Frontal cortex (tissue), 4 donors: ENCODE results near the gene CAMK1D. TPM values are rescaled to one million over a fixed set of nuclear protein-coding genes. Genes with fewer than 3 reads are reported as not detected.

Experiments
- DNase-seq, 2 donors: peaks; one replicate each; pipeline ENCODE4 v3.0.0; 2012; ENCODE audit warnings: low spot score in 2 of 2
- FAIRE-seq: peaks from 2 replicates; lab custom pipeline; 2012; peaks lifted over from hg19 to GRCh38; lab: Jason Lieb, UNC
- total RNA-seq: library from RNA; depleted of rRNA; stranded (reverse); fragments of >200 nt; gene quantifications from one replicate; pipeline ENCODE4 v1.2.3, GENCODE V29; 2014
- donor health status: control.
- donor health status: control.
- donor health status: control.

Gene CAMK1D
- total RNA-seq, 1 donor from 2014 or later: 19.2 TPM

DNA sequence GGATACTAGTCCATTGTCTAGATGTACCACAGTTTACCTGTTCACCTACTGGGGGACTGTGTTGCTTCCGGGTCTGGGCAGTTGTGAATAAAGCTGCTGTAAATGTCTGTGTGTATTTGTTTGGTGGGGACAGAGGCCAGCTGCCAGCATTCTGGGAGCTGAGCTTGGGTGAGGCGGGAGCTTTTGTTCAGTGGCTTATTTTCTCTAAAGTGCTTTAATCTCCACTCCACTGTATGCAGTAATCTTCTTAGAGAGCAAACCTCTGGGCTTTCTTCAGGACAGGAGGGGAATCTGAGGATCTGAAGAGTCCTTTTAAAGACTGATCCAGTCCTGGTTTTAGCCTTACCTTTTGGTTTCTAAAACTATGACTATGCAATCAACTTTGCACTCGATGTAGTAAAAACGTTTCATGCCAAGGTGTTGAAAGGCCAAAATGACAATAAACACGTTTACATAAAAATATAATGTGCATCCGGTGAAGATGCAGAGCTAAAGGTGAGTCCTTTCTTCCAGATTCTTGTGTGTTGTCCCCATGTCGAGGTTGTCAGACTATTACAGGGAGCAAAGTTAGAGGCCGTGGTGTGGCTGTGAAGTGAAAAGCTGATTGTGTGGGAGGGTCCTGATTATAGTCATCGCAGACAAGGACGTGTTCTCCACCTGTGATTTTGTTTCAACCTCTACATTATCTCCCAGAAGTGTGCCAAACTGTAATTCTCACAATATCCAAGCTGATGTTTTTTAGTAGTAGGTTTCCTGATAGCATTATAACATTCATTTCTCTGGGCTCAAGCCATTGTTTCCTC lies 279.8 kb downstream of the CAMK1D start:
- DNase-seq (no peak), FAIRE-seq (no peak)

DNA sequence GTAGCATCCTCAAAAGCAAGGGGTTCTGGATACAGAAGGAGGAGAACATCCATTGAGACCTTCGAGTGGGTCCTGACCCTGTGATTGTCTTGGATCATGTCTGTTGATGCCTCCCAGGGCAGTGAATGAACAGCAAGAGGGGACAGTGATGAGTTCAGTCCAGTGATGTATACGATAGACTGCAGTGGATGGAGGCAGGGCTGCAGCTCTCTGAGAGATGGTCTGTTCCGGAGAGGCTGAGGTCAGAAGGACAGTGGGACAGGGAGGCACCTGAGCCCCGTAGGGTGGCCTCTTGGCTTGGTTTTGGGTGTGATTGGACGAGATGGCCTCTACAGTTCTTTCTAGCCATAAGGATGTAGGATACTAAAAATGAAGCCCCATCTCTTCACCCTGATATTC lies 280.4 kb downstream of the CAMK1D start:
- DNase-seq (no peak), FAIRE-seq (no peak)

DNA sequence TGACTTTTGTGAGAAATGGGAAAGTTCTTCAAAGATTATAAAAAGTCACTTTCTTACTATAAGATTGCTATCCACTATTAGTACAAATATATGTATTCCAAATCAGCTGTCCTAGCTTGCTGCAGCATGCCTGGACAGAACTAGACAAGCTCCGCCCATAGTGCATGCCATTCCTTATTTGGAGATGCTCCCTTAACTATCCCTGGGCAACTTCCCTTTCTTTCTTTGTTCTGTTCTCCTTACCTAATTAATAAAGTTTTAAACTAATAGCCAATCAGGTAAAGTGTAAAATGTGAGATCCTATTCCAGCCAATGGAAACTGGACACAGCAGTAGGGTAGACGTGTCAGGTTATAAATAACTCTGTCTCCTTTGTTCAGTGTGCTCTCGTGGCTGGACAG lies 281.9 kb downstream of the CAMK1D start:
- DNase-seq (no peak), FAIRE-seq (no peak)

DNA sequence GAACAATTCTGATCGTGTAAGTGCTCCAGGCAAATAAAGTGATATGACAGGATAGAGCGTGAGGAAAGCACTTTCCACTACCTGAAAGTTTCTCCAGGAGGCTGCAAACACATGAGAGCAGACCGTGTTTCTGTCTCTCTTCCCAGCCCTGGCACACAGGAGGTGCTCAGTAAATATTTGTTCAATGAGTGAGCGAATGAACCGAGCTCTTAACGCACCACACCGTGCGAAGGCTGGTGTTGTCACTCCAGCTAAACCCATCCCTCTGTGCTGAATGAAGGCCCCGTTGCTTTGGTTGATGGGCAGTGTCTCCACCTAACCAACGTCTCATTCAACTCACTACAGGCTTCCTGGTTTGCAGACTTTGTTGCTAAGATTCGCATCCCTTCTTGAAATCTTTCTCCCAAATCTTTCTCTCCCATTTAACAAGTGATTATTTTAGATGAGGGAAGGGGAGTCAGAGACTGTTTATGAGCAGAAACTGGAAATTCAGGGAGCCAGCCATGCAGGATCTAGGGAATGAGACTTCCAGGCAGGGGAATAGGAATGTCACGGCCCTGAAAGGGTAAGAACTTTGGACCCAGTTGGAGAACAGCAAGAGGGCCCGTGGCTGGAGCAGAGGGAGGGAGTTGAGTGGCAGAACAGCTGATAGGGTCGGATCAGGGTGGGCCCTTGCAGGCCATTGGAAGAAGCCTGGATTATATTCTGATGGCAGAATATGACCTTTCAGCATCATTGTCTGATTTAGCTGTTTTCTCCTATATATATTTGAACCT lies 282.6 kb downstream of the CAMK1D start:
- DNase-seq (no peak), FAIRE-seq (no peak)

DNA sequence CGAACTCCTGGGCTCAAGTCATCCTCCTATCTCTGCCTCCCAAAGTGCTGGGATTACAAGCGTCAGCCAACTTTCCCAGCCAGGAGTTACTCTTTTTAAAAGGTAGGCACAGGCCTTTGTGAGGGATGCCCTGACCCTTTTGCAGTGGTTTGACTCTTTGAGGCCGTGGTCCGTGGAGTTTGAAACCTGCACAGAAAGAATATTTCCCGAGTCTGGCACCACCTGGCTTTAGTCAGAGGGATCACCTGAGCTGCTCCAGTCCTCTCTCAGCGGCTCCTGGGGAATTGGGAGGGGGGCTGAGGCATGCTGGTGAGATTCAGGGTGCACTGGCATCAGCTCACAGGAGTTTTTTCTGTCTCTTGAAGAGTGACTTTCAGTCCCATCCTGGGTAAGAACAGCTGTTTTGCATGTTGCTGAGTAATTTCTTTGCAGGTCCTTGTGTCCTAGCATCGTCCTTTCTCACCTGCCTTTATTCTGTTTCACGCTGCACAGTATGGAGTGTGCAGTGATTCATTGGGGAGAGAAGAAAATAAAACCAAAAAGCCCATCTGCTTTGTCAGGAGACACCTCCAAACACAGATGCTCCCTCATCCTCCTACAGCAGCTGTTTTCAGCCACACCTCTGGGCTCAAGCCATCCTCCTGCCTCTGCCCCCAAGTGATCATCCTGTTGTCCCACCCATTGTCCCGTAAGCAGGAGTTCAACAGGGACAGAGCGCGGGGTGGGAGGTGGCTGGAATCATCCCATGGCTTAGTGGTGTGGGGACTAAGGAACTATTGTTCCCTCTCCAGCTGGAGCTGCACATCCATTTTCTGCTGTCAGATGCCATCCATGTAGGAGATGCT lies 284.7 kb downstream of the CAMK1D start:
- no peak for DNase-seq
- FAIRE-seq: no peak

DNA sequence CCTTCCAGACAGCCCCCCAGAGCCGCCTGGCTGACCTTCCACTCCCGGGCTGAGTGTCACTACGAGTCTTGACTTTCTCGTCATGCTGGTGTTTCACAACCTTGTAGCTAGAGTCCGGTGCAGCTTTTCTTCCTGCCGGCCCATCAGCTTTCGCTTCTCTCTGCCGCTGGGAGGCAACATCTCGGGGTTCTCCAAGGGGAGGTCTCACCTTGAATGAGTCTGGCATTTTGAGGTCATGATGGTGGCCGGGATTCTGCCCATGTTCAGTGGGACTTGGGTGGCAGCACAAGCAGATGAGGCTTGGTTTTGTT lies 285.2 kb downstream of the CAMK1D start:
- FAIRE-seq (no peak), DNase-seq (no peak)

DNA sequence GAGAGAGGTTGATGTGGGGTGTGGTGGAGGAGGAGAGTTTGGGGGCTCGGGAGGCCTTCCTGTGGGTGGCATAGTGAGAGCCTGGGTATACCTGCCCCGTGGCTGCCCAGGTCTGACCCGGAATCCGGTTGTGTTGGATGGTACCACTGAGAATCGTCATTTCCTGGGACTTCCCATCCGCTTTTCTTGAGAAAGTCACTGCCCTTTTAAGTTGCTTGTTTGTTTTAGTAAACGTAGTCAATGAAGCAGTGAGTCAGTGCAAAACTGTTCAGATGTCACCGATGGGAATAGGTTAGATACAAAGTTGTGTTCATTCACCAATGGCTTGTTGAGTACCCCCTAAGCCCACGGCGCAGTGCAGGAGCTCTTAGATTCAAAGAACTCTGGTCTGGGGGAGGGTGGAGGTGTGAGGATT lies 285.8 kb downstream of the CAMK1D start:
- no peak for DNase-seq
- FAIRE-seq: no peak

DNA sequence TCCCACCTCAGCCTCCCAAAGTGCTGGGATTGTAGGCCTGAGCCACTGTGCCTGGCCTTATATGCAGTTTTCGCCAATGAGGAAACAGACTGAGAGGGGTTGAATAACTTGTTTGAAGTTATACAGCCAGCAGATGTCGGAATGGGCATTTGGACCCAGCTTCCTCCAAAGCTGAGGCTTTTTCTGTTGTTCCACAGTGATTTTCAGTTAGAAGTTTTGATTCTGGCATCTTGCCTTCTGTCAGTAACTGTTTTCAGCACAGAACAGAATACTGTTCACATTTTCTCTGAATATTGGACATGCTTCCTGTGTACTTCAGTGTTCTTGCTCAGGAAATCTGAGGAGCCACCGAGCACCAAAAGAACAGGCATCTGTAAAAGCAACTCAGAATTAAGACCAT lies 287.2 kb downstream of the CAMK1D start:
- FAIRE-seq (no peak), DNase-seq (no peak)

DNA sequence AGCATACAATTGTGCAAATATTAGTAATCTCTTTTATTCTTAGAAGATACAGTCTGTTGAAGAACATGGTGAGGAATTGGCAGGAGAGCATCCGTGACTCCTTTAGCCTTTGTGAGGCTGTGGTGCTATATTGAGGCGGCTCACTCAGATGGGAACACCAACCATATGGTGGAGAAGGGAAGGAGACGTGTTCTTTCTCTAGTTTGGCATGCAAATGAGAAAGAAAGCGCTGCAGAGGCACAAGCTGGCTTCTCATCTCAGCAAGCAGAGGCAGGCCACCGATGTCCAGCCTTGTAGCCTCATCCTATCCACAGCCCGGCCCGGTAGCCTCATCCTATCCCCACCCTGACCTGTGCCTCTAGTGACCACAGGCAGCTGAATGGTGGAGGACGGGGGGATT lies 288.3 kb downstream of the CAMK1D start:
- DNase-seq (no peak), FAIRE-seq (no peak)

DNA sequence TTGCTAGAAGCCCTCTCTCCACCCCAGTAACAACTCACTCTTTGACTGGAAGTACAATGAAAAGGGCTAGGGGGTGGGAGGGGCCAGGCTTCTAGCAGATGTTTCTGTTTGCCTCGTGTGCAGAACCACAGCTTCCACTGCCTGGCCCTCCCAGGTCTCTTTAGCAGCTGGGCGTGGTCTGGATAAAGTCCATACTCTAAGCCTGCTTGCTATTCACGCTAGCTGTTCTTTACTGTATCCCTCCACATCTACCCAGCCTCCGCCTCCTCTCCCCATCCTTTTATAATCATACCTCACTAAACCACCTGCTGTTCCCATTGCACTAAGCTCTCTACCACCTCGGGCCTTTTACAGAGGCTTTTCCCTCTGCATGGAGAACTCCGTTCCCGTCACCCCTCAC lies 288.8 kb downstream of the CAMK1D start:
- no peak for FAIRE-seq
- no peak for DNase-seq

DNA sequence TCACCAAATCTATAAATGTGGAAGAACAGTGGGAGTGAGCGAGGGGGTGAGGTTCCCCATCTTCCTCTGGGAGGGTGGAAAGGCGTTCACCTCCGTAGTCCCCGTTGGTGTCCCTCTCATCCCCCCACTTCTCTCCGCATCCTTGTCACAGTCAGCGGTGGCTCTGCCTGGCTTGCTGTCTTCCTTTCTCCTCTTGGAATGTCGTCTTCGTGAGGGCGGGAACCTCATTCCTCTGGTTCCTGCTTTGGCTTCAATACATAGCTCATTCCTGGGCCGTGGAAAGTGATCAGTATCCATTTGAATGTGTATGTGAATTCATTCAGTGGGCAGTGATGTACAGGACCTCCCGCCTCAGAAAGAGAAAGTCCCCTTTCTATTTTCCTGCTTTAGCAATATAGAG lies 289.4 kb downstream of the CAMK1D start:
- DNase-seq: no peak
- FAIRE-seq: no peak

DNA sequence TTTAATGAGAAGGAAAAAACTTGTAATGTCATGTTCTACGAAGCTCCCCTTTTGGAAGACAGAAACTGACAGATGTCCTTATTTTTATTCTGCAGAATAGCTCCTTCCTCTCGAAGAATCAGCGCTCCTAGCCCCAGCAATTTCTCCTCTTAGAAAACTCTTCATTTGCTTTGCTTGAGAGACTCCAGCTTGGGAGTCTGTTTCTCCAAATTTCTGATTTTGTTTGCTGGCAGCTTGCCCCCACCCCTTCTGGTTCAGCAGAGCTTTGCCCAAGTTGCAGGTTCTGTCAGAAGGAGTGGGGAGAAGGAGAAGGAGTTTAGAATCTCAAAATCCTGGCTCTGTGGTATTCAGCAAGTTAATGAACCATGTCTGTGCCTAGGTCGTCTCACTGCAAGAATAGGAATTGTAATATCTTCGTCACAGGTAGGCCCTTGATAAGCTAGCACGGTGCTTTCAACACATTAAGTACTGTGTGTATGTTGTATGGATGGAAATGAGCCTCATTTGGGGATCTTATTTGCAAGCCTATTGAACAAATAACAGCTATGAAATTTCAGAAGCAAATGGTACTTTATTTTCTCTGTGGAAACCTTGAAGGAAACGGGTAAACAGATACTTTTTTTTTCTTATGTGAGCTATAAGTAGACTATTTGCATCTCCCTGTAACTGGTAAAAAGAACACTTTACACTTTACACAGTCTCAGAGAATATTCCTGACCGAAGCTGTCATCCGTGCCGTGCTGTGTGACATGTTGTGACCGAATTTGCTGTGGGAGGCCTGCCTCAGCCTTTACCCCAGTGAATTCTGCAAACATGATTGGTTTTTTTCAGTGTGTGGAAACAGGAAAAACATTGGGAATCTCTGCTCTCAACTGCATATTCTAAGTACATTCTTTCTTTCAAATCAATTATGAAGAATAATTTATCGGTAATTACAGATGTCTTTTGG lies 290.9 kb downstream of the CAMK1D start:
- FAIRE-seq (no peak), DNase-seq (no peak)

DNA sequence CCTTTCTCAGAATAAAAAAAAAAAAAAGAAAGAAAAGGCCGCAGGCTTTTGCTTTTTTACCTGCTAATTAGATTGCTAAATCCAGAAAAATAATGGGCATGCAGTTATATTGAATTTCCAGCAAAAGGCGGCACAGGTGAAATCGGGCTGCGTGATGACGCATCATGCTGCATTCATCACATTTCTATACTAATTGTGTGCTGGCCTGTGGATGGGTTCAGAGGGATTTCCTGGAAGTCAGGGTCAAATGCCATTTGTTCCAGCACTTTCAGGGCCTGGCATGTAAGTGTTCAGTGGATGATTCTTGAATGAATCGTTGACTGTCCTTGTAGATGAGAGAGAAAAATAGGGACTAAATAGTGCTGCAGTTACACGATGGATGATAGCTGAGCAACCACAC lies 292.7 kb downstream of the CAMK1D start:
- FAIRE-seq (no peak), DNase-seq (no peak)

DNA sequence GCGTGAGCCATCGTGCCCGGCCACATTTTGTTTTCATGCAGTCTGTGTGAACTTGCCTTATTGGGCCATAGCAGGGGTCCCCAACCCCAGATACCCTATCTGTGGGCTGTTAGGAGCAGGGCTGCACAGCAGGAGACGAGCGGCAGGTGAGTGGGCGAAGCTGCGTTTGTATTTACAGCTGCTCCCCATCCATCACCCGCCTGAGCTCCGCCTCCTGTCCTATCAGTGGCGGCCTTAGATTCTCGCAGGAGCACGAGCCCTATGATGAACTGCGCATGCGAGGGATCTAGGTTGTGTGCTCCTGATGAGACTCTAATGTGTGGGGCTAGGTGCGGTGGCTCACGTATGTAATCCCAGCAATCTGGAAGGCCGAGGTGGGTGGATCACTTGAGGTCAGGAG lies 293.9 kb downstream of the CAMK1D start:
- no peak for DNase-seq
- no peak for FAIRE-seq

DNA sequence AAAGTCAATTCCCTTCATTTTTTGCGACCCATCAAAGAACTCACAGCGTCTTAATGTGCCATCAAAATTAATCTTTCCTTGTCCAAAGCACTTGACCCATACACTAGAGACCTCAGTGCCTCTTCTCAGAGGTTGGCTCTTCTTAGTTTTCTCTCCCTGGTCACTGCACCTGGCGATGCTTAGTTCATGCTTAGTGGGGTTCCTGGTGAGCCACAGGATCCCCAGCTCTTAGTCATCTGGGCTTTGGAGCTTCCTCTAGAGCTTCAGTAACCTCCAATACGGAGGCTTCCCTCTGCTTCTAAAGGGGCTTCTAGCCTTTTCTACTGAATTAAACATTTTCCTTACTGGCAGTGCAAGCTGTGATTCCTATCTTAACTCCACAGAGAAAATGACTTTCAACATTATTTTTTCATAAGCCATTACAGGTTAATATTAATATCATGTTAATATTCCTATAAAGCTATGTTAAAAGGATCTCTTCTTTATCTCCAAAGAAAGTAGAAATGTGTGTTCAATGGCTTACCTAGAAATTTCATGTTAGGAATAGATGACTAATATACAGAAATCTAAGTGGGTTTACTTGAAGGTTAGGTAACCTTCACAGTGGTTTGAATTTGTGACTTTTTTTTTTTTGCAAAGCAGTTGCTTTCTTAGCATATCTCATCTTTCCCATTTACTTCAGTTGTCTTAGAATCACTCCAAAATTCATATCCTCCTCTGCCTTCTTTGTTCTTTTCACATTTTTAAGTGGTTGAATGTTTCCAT lies 295.2 kb downstream of the CAMK1D start:
- FAIRE-seq: no peak
- DNase-seq: no peak

DNA sequence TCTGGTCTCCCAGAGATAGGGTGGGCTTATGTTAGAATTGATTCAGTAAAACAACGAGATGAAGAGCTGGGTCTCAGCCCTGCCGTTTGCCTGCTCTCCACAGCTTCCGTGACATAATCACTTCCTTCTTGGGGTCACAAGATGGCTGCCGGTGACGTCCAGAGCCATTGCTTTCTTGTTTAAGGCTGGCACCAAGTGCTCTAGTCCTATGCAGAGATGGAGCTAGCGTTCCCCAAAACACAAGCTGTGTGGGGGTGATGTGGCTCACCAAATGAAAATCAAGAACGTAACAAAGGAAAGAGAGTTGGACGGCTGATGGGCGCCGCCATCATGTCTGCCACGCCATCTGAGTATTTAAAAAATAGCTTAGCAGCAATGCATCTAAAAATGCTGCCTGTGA lies 296.1 kb downstream of the CAMK1D start:
- no peak for FAIRE-seq
- DNase-seq: no peak

DNA sequence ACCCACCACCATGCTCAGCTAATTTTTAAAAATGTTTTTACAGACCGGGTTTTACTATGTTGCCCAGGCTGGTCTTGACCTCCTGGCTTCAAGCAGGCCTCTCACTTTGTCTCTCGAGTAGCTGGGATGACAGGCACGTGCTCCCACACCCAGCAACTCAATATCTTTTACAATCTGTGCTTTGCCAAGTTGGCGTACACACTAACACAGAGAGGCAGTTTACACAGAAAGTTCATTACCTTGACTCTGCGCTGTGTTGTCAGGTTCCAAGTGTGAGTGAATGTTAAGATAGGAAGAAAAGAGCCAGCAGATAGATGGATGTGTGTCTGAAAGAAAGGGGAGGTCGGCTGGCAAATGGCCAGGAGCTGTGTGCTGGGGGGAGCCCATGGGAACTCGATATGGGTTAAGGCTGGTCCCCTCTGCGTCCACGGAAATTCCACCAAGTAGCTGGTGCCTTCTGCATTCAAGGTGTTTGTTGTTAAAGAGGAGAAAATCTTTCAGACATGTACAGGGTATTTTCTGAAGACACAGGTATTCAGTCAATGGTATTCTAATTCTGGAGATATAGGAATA lies 299.8 kb downstream of the CAMK1D start:
- FAIRE-seq: no peak

DNA sequence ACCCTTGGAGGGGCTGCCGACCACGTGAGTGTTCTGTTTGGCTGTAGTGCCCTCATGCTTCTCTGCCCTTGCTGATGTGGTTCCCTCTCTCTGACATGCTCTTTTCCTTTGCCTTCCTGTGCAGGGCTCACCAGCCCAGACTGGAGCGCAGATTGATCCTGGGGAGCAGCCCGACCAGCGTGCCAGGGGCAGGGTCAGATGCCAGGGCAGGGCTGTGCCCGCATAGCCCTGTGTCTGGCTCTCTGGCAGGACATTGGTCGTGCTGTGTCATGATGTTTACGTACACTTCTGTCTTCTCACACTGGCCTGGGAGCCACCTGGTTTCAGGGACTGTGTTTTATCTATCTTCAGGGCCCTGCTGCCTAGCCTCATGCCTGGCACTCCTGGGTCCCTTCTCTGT lies 300.8 kb downstream of the CAMK1D start:
- FAIRE-seq (no peak), DNase-seq (no peak)

More for the DNA sequence above, 299.8 kb downstream of the CAMK1D start:
- no peak for DNase-seq
